Skin of body (tissue), 2 donors: ENCODE measurements around the gene NBPF3. TPM values are rescaled to one million over a fixed set of nuclear protein-coding genes. Genes with fewer than 3 reads are reported as not detected.
A peak's percentile ranks its signal among the peaks of the same experiment; 100 is the strongest.
"Not testable (repeated sequence)": the region's sequence is repeated elsewhere in the genome, so short reads cannot be mapped to it uniquely, and the experiment has no call there.

ENCODE experiments used
- DNase-seq: peaks from one replicate; lab custom pipeline; 2025; lab: John Stamatoyannopoulos, UW
- total RNA-seq: library from RNA; depleted of rRNA; stranded (reverse); fragments of >200 nt; gene quantifications from one replicate; pipeline ENCODE4 v1.2.3, GENCODE V29; 2014

The NBPF3 gene
- total RNA-seq, result 14.4 TPM

GRCh38 chr1:21439721-21440629 lies at the start of gene NBPF3:
NBPF3 (plus strand) TSS chr1:21440137; CDS start chr1:21445087, 4,950 bp downstream.
- DNase-seq, result peak; percentile 81

DNA sequence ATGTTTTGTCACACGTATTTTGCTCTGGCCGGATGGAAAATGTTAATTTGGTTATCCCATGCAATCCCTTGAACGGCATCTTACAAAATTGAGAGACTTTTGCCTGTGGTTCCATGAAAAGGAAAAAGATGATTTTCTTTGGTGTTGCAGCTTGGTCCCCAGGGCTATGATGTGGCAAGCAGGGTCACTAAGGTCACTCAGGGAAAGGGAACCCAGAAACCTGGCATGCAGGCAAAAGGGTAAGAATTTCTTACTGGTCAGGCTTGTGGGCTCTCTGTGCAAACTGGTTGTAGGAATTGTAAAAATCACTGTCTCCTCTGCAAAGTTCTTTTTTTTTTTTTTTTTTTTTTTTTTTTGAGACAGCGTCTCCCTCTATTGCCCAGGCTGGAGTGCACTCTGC lies 48.4 kb upstream of the NBPF3 start:
- DNase-seq, result no peak

- DNase-seq, result no peak
Observed at GRCh38 chr1:21392587-21393263, 47.2 kb upstream of the NBPF3 start.

GRCh38 chr1:21396516-21396915 lies 43.4 kb upstream of the NBPF3 start:
- DNase-seq, result no peak

GRCh38 chr1:21397813-21398188 lies 42.1 kb upstream of the NBPF3 start:
- no peak for DNase-seq

DNA sequence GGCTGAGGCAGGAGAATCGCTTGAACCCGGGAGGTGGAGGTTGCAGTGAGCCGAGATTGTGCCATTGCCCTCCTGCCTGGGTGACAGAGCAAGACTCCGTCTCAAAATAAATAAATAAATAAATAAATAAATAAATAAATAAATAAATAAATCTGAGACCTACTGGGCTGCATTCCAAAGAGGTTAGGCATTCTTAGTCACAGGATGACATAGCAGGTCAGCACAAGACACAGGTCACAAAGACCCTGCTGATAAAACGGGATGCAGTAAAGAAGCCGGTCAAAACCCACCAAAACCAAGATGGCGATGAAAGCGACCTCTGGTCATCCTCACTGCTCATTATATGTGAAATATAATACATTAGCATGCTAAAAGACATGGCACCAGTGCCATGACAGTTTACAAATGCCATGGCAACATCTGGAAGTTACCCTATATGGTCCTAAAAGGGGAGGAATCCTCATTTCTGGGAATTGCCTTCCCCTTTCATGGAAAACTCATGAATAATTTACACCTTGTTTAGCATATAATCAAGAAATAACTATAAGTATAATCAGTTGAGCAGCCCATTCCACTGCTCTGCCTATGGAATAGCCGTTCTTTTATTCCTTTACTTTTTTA lies 38.1 kb upstream of the NBPF3 start:
- DNase-seq, result not testable (repeated sequence)

DNA sequence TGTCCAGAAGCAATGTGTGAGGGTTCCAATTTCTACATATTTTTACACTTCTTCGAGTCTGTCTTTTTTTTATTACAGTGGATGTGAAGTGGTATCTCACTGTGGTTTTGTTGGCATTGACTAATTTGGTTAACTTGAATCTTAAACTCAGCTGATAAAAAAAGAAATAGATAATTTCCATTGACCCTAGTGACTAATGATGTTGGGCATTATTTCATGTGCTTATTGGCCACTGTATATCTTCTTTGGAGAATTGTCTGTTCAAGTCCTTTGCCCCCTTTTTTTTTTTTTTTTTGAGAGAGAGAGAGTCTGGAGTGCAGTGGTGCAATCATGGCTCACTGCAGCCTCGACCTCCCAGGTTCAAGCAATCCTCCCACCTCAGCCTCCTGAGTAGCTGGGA lies 33.3 kb upstream of the NBPF3 start:
- no peak for DNase-seq

GRCh38 chr1:21409897-21410296 lies 30.0 kb upstream of the NBPF3 start:
- not testable (repeated sequence) for DNase-seq

DNA sequence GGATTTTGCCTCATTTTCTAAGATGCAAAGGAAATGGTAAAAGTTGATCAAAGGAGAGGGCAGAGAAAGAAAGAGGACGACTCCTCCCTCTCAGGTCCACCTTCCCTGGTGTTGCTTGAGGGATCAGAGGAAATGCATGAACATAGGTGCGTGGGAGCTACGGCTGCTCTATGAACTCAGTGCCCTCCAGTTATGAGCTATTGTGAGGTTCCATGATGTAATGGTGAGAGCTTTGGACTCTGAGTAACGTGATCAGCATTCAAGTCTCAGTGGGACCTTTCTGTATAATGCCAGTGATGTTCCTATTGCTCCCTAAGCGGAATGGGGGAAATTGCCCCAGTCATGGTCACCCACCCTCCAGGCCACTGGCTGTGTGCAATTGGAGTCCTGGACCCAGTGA lies 25.9 kb upstream of the NBPF3 start:
- DNase-seq, result no peak

DNA sequence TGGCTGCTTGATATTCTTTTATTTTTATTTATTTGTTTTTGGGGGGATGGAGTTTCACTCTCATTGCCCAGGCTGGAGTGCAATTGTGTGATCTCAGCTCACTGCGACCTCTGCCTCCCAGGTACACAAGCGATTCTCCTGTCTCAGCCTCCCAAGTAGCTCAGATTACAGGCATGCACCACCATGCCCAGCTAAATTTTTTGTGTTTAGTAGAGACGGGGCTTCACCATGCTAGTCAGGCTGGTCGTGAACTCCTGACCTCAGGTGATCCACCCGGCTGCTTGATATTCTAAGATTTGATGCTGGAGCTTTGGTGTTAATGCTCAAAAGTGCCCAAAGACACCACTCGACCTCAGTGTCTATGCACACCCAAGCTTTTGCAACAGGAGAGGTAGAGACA lies 19.6 kb upstream of the NBPF3 start:
- not testable (repeated sequence) for DNase-seq

DNA sequence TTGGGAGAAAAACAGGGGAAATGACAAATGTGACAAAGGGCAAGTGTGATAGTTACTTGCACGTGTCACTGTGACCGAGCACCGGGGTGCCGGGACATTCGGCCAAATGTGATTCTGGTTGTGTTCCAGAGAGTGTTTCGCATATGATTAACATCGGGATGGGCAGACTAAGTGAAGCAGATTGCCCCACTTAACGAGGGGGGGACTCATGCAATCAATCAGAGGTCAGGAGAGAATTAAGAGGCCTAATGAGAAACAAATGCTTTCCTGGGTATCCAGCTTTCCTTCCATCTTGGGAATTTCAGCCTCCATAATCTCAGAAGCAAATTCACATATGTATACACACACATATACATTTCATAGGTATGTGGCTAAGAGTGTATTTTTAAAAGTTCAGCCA lies 18.6 kb upstream of the NBPF3 start:
- not testable (repeated sequence) for DNase-seq

GRCh38 chr1:21427798-21428480 lies 12.0 kb upstream of the NBPF3 start:
- DNase-seq, result not testable (repeated sequence)

- not testable (repeated sequence) for DNase-seq
Observed at GRCh38 chr1:21428481-21429073, 11.4 kb upstream of the NBPF3 start.

- DNase-seq, result not testable (repeated sequence)
Observed at GRCh38 chr1:21429210-21429609, 10.7 kb upstream of the NBPF3 start.

DNA sequence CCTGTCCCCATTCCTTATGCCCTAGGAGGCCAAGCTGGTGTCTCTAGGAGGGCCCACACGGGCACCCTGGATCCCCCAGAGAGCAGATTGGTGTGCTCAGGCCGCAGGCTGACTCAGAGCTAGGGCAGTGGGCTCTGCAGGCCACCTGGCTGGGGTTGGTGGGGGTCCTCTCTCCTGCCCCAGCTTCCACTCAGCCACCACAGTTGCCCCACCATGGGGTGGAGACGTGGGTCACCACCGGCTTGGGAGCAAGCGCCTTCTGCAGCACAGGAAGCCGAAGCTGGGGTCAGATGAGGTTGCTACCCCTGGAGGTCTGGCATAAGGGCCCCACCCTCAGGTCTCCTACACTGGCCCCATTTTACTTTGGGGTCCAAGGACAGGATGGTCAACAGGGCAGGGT lies 9.1 kb upstream of the NBPF3 start:
- not testable (repeated sequence) for DNase-seq

DNA sequence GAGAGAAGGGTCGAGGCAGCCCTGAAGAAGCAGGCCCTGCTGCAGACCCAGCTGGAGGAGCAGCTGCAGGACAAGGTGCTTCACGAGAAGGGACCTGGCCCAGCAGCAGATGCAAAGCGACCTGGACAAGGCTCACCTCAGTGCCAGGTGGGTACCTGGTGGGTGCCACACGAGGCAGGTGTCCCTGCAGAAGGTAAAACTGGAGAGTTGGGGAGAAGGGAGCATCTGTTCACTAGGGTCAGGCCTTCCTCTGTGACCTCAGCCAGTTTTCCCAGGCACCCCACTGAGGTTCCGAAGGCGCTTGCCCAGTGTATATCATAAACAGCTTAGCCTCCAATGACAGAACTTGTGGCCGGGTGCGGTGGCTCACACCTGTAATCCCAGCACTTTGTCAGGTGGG lies 5.5 kb upstream of the NBPF3 start:
- no peak for DNase-seq

DNA sequence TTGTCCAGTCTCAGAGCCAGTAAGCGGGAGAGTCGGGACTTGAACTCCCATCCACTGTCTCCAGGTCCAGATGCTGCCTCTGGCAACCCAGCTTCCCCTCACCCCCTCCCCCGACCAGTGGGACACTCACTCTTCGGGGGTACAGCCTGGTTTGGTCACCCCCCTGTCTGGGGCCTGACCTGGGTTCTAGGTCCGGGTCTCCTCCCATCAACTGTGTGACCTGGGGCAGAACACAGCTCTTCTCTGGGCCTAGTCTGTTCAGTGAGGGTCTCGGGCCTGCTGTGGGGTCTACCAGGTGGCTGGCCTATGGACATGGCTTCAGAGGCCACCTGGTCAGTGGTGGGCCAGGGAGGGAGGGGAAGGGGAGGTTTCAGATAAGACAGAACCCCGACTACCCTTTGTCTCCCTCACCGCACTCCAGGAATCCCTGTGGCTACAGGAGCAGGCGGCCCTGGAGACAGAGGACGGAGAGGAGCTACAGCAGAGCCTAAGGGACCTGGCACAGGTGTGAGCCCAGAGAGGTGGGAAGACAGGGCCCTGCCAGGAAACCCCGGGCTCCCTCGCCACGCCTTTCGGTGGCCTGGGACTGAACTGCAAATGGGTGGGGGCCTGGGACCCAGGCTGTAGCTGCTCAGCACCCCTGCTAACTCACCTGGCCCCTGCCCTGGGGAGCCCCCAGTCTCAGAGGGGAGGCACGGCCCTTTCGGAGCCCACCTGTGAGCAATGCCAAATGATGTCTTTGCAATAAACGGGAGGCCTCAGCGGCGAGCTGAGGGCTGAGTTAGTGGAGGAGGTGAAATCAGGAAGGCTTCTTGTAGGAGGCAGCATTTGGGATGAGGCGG lies 4.1 kb upstream of the NBPF3 start:
- no peak for DNase-seq

GRCh38 chr1:21436488-21437340 lies 3.2 kb upstream of the NBPF3 start:
- no peak for DNase-seq

- DNase-seq, result no peak
Observed at GRCh38 chr1:21437341-21437640, 2.6 kb upstream of the NBPF3 start.
